ENCODE data around the gene RHOBTB1. TPM values are rescaled to one million over a fixed set of nuclear protein-coding genes. Genes with fewer than 3 reads are reported as not detected.

Gene RHOBTB1
- polyA plus RNA-seq, 1 donor = 21.8 TPM

DNA sequence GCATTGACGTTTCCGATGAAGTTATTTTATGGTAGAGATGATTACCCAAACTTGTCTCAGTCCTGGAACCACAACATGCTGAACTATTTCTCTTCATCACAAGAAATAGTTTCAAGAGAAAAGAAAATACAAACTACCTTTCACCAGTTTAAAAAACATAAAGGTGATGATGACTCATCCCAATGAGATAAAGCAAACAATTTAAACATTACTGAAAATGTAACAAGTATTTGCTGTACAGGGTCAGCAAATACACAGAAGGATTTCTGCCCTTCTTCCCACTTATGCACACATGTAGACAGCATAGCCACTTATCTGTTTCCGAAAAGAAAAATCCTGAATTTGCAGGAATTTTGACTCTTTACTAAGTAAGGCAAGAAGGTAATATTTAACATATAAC, 50.8 kb downstream of the RHOBTB1 start:
- Histone ChIP-seq H3K9me3 (ENCODE audit: control insufficient read depth, low read depth, low read length) (no peaks in the 10 kb centered on the region), H3K36me3 (ENCODE audit: control insufficient read depth, insufficient read depth, low read length) (peaks cover 16% of the 10 kb centered on the region), H3K4me3 (ENCODE audit: low read length) (no peak overlapping the region), H3K27me3 (ENCODE audit: control insufficient read depth, insufficient read depth, low read length) (no peaks in the 10 kb centered on the region), H3K4me1 (ENCODE audit: control insufficient read depth, insufficient read depth, low read length) (no peaks in the 10 kb centered on the region), H3K27ac (ENCODE audit: low read length) (no peak overlapping the region)
- no peak for DNase-seq
- 75% methylated on average over 3 of the region's 3 CpGs for WGBS (ENCODE audit: insufficient coverage, low lambda C conversion rate)

DNA sequence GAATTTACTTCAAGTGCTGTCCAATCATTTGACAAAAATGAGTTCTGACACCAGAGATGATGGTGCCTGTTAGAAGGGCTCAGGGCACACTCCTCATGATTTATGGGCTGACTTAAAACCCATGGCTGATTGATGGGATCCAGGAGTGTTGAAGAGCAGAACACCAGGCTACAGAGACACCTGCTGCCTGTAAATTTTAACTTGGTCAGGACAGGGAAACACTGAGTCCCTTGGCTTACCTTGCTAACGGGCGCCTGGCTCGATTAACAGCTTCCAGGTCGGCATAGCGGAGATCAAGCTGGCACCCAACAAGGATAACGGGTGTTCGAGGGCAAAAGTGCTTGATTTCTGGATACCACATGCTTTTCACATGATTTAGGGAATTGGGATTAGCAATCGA, 51.4 kb downstream of the RHOBTB1 start:
- no peak overlapping the region for H3K4me3 ChIP-seq (ENCODE audit: low read length)
- no peaks in the 10 kb centered on the region for H3K4me1 ChIP-seq (ENCODE audit: control insufficient read depth, insufficient read depth, low read length)
- DNase-seq = no peak
- H3K9me3 ChIP-seq (ENCODE audit: control insufficient read depth, low read depth, low read length) = no peaks in the 10 kb centered on the region
- 100% methylated on average over 2 of the region's 8 CpGs for WGBS (ENCODE audit: insufficient coverage, low lambda C conversion rate)
- no peaks in the 10 kb centered on the region for H3K27me3 ChIP-seq (ENCODE audit: control insufficient read depth, insufficient read depth, low read length)
- no peak overlapping the region for H3K27ac ChIP-seq (ENCODE audit: low read length)
- peaks cover 21% of the 10 kb centered on the region for H3K36me3 ChIP-seq (ENCODE audit: control insufficient read depth, insufficient read depth, low read length)

DNA sequence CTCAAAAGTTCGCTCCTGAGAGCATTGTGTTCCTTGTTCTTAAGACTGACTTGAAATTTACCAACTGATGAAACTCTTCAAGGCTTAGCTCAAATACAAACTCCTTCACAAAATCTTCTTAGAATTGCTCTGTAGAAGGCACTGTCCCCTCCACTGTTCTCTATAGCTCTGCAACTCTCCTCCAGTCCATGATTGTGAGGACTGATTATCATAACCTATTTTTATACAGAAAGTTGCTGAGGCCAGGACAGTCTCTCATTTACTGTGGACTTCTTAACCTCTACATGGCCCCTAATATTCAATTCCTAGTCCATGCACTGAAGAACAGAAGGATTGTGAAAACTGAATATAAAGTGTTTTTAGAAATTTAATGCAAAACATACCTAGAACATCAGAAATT, 53.2 kb downstream of the RHOBTB1 start:
- DNase-seq = no peak
- Histone ChIP-seq H3K36me3 (ENCODE audit: control insufficient read depth, insufficient read depth, low read length) (peaks cover 30% of the 10 kb centered on the region), H3K27me3 (ENCODE audit: control insufficient read depth, insufficient read depth, low read length) (no peaks in the 10 kb centered on the region), H3K4me1 (ENCODE audit: control insufficient read depth, insufficient read depth, low read length) (no peaks in the 10 kb centered on the region), H3K4me3 (ENCODE audit: low read length) (no peak overlapping the region), H3K27ac (ENCODE audit: low read length) (no peak overlapping the region), H3K9me3 (ENCODE audit: control insufficient read depth, low read depth, low read length) (no peaks in the 10 kb centered on the region)
- 83% methylated on average over 1 of the region's 1 CpG for WGBS (ENCODE audit: insufficient coverage, low lambda C conversion rate)

DNA sequence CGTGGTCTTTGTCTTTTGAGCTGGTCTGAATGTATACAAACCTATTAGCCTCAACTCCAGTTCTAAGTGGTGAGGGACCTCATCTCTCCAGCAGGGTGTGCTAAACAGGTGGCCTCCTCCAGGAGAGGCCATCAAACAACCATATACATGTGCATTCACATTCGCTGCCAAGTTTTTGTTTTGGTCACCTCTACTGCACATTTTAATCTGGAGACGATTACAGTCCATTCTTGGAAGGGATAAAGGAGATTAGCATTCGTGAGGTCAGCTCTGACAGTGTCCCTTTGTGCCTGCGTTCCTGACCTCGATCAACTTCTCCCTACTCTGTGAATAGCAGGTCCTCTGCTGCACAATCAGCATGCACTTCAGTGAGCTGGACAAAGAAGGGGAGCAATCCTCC, 60.8 kb downstream of the RHOBTB1 start:
- no peaks in the 10 kb centered on the region for H3K9me3 ChIP-seq (ENCODE audit: control insufficient read depth, low read depth, low read length)
- H3K4me3 ChIP-seq (ENCODE audit: low read length) = no peak overlapping the region
- no CpG with 5 or more reads among the region's 6 CpGs for WGBS (ENCODE audit: insufficient coverage, low lambda C conversion rate)
- H3K27ac ChIP-seq (ENCODE audit: low read length) = no peak overlapping the region
- peak; percentile 10 to 15 for DNase-seq
- H3K4me1 ChIP-seq (ENCODE audit: control insufficient read depth, insufficient read depth, low read length) = no peaks in the 10 kb centered on the region
- H3K36me3 ChIP-seq (ENCODE audit: control insufficient read depth, insufficient read depth, low read length) = peaks cover 40% of the 10 kb centered on the region
- H3K27me3 ChIP-seq (ENCODE audit: control insufficient read depth, insufficient read depth, low read length) = no peaks in the 10 kb centered on the region

DNA sequence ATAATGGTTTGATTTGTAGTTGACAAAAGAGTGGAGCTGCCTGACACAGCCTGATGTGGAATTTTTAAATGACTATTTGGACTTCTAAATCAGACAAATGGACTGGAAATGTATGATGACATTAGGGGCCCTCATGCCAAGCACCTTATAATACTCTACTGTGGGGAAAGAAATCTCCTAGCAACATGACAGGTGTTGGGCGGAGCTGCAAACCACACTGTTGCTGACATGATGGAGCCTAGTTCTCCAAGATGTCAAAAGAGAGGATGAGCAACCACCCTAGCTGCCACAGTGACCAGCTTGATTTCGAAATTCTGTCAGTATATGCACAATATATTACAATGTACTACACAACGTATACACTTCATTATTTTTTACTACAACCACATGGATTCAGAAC, 65.8 kb downstream of the RHOBTB1 start:
- no CpG with 5 or more reads among the region's 3 CpGs for WGBS (ENCODE audit: insufficient coverage, low lambda C conversion rate)
- Histone ChIP-seq H3K4me1 (ENCODE audit: control insufficient read depth, insufficient read depth, low read length) (no peaks in the 10 kb centered on the region), H3K4me3 (ENCODE audit: low read length) (no peak overlapping the region), H3K36me3 (ENCODE audit: control insufficient read depth, insufficient read depth, low read length) (peaks cover 35% of the 10 kb centered on the region), H3K9me3 (ENCODE audit: control insufficient read depth, low read depth, low read length) (no peaks in the 10 kb centered on the region), H3K27me3 (ENCODE audit: control insufficient read depth, insufficient read depth, low read length) (no peaks in the 10 kb centered on the region), H3K27ac (ENCODE audit: low read length) (no peak overlapping the region)
- DNase-seq = no peak

DNA sequence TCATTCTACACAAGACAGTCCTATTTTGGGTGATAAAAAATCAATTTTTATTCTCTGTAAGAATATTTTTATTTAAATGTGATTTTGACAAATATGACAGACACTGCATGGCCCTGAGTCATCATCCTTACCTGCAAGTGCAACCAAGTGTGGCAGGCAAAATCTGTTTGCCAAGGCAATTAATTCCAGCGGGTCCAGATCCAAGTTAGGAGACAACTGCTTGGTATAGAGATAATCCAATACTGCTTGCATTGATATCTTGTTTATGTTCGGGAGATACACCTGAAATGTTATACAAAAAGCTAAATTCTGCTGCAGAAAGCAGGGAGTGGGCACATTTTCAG, 66.2 kb downstream of the RHOBTB1 start:
- Histone ChIP-seq H3K27ac (ENCODE audit: low read length) (no peak overlapping the region), H3K9me3 (ENCODE audit: control insufficient read depth, low read depth, low read length) (no peaks in the 10 kb centered on the region), H3K4me3 (ENCODE audit: low read length) (no peak overlapping the region), H3K4me1 (ENCODE audit: control insufficient read depth, insufficient read depth, low read length) (no peaks in the 10 kb centered on the region), H3K36me3 (ENCODE audit: control insufficient read depth, insufficient read depth, low read length) (peaks cover 37% of the 10 kb centered on the region), H3K27me3 (ENCODE audit: control insufficient read depth, insufficient read depth, low read length) (no peaks in the 10 kb centered on the region)
- DNase-seq = no peak
- WGBS (ENCODE audit: insufficient coverage, low lambda C conversion rate) = no CpG with 5 or more reads among the region's 2 CpGs

DNA sequence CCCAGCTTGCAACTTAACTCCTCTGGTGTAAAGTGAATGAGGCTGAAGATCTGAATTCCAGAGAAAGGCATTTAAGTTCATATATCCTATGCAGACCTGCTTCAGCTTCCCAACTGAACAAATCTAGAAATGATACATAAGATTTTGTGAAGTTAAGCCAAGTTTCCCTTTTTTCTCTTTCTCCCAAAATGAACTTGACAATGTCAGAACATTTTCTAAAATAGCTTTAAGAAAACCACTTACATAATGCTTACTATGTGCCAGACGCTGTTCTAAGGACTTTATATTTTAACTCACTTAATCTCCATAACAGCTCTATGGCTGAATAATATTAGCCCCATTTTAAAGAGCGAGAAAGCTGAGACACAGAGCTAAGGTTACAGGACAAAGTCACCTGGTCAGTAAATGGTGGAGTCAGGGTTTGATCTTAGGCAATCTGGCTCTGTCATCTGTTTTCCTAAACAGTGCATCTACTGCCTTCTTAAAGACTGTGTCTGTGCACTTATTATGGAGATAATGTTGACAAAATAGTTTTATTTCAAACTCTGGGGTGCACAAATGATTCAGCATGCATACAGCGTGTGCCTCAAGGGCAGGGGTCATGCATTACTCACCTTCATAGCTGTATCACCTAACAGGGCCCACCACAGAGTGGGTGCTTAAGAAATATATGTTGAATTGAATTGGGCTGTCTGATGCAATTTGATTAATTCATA, 66.8 kb downstream of the RHOBTB1 start:
- Histone ChIP-seq H3K4me1 (ENCODE audit: control insufficient read depth, insufficient read depth, low read length) (no peaks in the 10 kb centered on the region), H3K27ac (ENCODE audit: low read length) (no peak overlapping the region), H3K4me3 (ENCODE audit: low read length) (no peak overlapping the region), H3K9me3 (ENCODE audit: control insufficient read depth, low read depth, low read length) (no peaks in the 10 kb centered on the region), H3K27me3 (ENCODE audit: control insufficient read depth, insufficient read depth, low read length) (no peaks in the 10 kb centered on the region), H3K36me3 (ENCODE audit: control insufficient read depth, insufficient read depth, low read length) (peaks cover 39% of the 10 kb centered on the region)
- no peak for DNase-seq
- 80% methylated on average over 1 of the region's 3 CpGs for WGBS (ENCODE audit: insufficient coverage, low lambda C conversion rate)

DNA sequence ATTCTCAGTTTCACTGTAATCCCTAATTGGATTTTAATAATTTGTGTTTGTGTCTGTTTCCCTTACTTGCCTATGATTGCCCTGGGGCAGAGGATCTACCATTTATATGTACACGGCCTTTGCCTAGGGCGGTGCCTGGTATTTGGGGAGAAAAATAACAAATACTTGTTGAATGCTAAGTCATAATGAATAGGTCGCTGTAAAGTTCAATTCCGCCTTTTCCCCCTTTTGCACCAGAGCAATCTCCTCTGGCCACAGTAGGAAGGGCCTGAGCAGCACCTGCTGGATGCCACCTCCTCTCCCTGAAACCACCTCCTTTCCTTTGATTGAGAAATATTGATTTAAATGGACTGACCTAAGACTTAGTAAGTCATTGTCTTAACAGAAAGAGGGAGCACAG, 70.2 kb downstream of the RHOBTB1 start:
- no peak overlapping the region for H3K4me3 ChIP-seq (ENCODE audit: low read length)
- no peak for DNase-seq
- H3K4me1 ChIP-seq (ENCODE audit: control insufficient read depth, insufficient read depth, low read length) = no peaks in the 10 kb centered on the region
- no peak overlapping the region for H3K27ac ChIP-seq (ENCODE audit: low read length)
- WGBS (ENCODE audit: insufficient coverage, low lambda C conversion rate) = no CpG with 5 or more reads among the region's 4 CpGs
- H3K27me3 ChIP-seq (ENCODE audit: control insufficient read depth, insufficient read depth, low read length) = no peaks in the 10 kb centered on the region
- H3K9me3 ChIP-seq (ENCODE audit: control insufficient read depth, low read depth, low read length) = no peaks in the 10 kb centered on the region
- peaks cover 61% of the 10 kb centered on the region for H3K36me3 ChIP-seq (ENCODE audit: control insufficient read depth, insufficient read depth, low read length)

DNA sequence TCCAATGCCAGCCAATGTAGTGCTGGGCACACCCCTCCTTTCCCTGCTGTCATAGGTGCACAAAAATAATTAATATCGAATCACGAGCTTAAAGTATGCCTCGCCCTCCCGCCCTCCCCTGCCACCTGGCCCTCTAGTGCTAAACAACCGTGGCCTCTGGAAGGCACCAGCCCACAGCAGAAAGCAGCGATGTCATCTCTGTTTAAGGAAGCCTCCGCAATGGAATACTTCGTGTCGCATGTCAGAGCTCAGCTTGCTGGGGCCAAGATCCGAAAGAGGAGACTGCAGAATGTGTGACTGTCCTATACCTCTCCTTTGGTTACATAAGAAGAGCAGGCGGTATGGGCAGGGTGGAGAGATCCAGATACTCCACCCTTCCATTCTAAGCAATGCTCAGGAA, 71.5 kb downstream of the RHOBTB1 start:
- Histone ChIP-seq H3K4me3 (ENCODE audit: low read length) (no peak overlapping the region), H3K4me1 (ENCODE audit: control insufficient read depth, insufficient read depth, low read length) (no peaks in the 10 kb centered on the region), H3K27ac (ENCODE audit: low read length) (no peak overlapping the region), H3K27me3 (ENCODE audit: control insufficient read depth, insufficient read depth, low read length) (no peaks in the 10 kb centered on the region), H3K36me3 (ENCODE audit: control insufficient read depth, insufficient read depth, low read length) (peaks cover 59% of the 10 kb centered on the region), H3K9me3 (ENCODE audit: control insufficient read depth, low read depth, low read length) (no peaks in the 10 kb centered on the region)
- WGBS (ENCODE audit: insufficient coverage, low lambda C conversion rate) = no CpG with 5 or more reads among the region's 11 CpGs
- no peak for DNase-seq

DNA sequence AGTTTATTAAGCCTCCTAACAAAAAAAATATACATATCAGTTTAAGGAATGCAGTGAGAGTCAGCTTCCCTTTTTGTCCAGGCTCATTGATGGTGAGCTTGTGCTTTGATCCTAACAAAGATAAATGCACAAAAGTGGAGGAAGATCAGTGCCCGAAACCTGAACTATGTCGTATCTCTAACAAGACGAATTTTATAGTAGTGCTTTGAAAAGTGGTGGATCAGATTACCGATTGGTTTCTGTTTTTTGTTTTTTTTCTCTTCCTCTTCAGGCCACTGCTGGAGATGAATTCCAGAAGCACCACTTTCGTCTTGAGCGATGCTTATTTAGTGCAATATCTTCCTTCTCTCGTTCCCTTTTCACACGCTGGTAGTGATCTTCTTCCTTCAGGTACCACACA, 72.8 kb downstream of the RHOBTB1 start:
- Histone ChIP-seq H3K4me1 (ENCODE audit: control insufficient read depth, insufficient read depth, low read length) (no peaks in the 10 kb centered on the region), H3K27ac (ENCODE audit: low read length) (no peak overlapping the region), H3K9me3 (ENCODE audit: control insufficient read depth, low read depth, low read length) (no peaks in the 10 kb centered on the region), H3K4me3 (ENCODE audit: low read length) (no peak overlapping the region), H3K36me3 (ENCODE audit: control insufficient read depth, insufficient read depth, low read length) (peaks cover 56% of the 10 kb centered on the region), H3K27me3 (ENCODE audit: control insufficient read depth, insufficient read depth, low read length) (no peaks in the 10 kb centered on the region)
- WGBS (ENCODE audit: insufficient coverage, low lambda C conversion rate) = 80% methylated on average over 1 of the region's 8 CpGs
- DNase-seq = no peak

DNA sequence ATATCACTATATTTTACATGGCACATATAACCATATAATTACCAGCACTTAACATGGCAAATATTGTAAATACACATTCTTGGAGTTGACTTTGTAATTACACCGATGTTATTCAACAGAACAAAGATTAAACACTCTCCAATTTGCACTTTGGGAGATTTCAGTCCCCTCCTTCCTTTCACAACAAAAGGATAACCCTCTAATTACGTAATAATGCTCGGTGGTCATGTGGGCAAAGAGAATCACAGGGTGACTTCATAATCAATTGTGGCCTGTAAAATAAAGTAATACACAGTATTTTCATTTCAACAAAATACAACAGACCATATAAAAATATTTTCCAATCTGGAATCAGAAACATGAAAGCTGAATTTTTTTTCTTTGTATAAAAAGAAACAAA, 73.2 kb downstream of the RHOBTB1 start:
- Histone ChIP-seq H3K4me1 (ENCODE audit: control insufficient read depth, insufficient read depth, low read length) (no peaks in the 10 kb centered on the region), H3K36me3 (ENCODE audit: control insufficient read depth, insufficient read depth, low read length) (peaks cover 56% of the 10 kb centered on the region)

More for the DNA sequence above, 73.2 kb downstream of the RHOBTB1 start:
- no peak overlapping the region for H3K4me3 ChIP-seq (ENCODE audit: low read length)
- H3K27ac ChIP-seq (ENCODE audit: low read length) = no peak overlapping the region
- no peaks in the 10 kb centered on the region for H3K9me3 ChIP-seq (ENCODE audit: control insufficient read depth, low read depth, low read length)
- H3K27me3 ChIP-seq (ENCODE audit: control insufficient read depth, insufficient read depth, low read length) = no peaks in the 10 kb centered on the region
- WGBS (ENCODE audit: insufficient coverage, low lambda C conversion rate) = 100% methylated on average over 1 of the region's 3 CpGs
- DNase-seq = no peak

Measured in large intestine (tissue), 3 donors.